NT2/D1 (cell line): Measurements from ENCODE around the gene FBP2.

Experiments used
- DNase-seq: peaks from one replicate; pipeline ENCODE4 v3.0.0-alpha.2; 2011; ENCODE audit warnings: low read depth, low spot score
- H3K27me3 ChIP-seq: 2 replicates; pipeline ENCODE4 v1.6.0; 2011; ENCODE audit warnings: mild to moderate bottlenecking; ENCODE audit not compliant: insufficient read length, insufficient read depth
- H3K36me3 ChIP-seq: 2 replicates; pipeline ENCODE4 v1.6.1; 2011; ENCODE audit warnings: mild to moderate bottlenecking, low read length, mixed read lengths; ENCODE audit not compliant: insufficient read depth, insufficient read length
- H3K4me1 ChIP-seq: 2 replicates; pipeline ENCODE4 v1.5.1; 2011; ENCODE audit not compliant: insufficient read depth, insufficient read length
- H3K4me3 ChIP-seq: 2 replicates; pipeline ENCODE4 v1.5.1; 2011; ENCODE audit warnings: low read depth; ENCODE audit not compliant: insufficient read length
- H3K9ac ChIP-seq: 2 replicates; pipeline ENCODE4 v1.6.0; 2011; ENCODE audit warnings: low read depth; ENCODE audit not compliant: insufficient read length
- H3K9me3 ChIP-seq: 2 replicates; pipeline ENCODE4 v1.5.1; 2011; ENCODE audit warnings: mild to moderate bottlenecking, low read length; ENCODE audit not compliant: insufficient read depth
- SUZ12 ChIP-seq: IDR thresholded peaks from 2 replicates; pipeline ENCODE4 v1.6.1; 2011; ENCODE audit not compliant: insufficient read length, insufficient read depth; ENCODE audit errors: extremely low read depth
- YY1 ChIP-seq: IDR thresholded peaks from 2 replicates; pipeline ENCODE4 v1.6.1; 2011; ENCODE audit not compliant: insufficient read length, insufficient read depth
- ZNF274 ChIP-seq: IDR thresholded peaks from 2 replicates; pipeline ENCODE4 v1.6.1; 2011; ENCODE audit warnings: mild to moderate bottlenecking, low read depth, low read length

FBP2 gene

GRCh38 chr9:94538908-94539307 is 54.7 kb downstream of the FBP2 start:
- no peak for DNase-seq
- Histone ChIP-seq H3K36me3 (no peaks in the 10 kb centered on the region), H3K9me3 (no peaks in the 10 kb centered on the region), H3K27me3 (no peaks in the 10 kb centered on the region), H3K4me1 (no peaks in the 10 kb centered on the region), H3K9ac (no peak overlapping the region), H3K4me3 (no peak overlapping the region)
- TF ChIP-seq YY1 (no peak), ZNF274 (no peak), SUZ12 (no peak)

- no peak for DNase-seq
- H3K27me3 ChIP-seq, result no peaks in the 10 kb centered on the region
- H3K9me3 ChIP-seq, result no peaks in the 10 kb centered on the region
- TF ChIP-seq SUZ12, result no peak
- no peak for TF ChIP-seq ZNF274
- no peak overlapping the region for H3K4me3 ChIP-seq
- no peaks in the 10 kb centered on the region for H3K36me3 ChIP-seq
- no peak overlapping the region for H3K9ac ChIP-seq
- H3K4me1 ChIP-seq, result no peaks in the 10 kb centered on the region
Measured at GRCh38 chr9:94534901-94535300, 58.7 kb downstream of the FBP2 start.

GRCh38 chr9:94533601-94534000 is 60.0 kb downstream of the FBP2 start:
- H3K36me3 ChIP-seq, result no peaks in the 10 kb centered on the region
- no peaks in the 10 kb centered on the region for H3K4me1 ChIP-seq
- DNase-seq, result no peak
- no peaks in the 10 kb centered on the region for H3K27me3 ChIP-seq
- TF ChIP-seq SUZ12, result no peak
- TF ChIP-seq YY1, result no peak
- TF ChIP-seq ZNF274, result no peak
- no peak overlapping the region for H3K4me3 ChIP-seq
- H3K9ac ChIP-seq, result no peak overlapping the region
- H3K9me3 ChIP-seq, result no peaks in the 10 kb centered on the region

- TF ChIP-seq YY1 (no peak), ZNF274 (no peak), SUZ12 (no peak)
- DNase-seq, result no peak
- H3K27me3 ChIP-seq, result no peaks in the 10 kb centered on the region
Measured at GRCh38 chr9:94533155-94533554, 60.5 kb downstream of the FBP2 start.

GRCh38 chr9:94528886-94529285 is 64.7 kb downstream of the FBP2 start:
- no peak overlapping the region for H3K9ac ChIP-seq
- H3K36me3 ChIP-seq, result no peaks in the 10 kb centered on the region
- H3K9me3 ChIP-seq, result no peaks in the 10 kb centered on the region
- no peak overlapping the region for H3K4me3 ChIP-seq
- no peak for DNase-seq
- no peak for TF ChIP-seq ZNF274
- TF ChIP-seq SUZ12, result no peak
- no peak for TF ChIP-seq YY1
- H3K4me1 ChIP-seq, result no peaks in the 10 kb centered on the region
- no peaks in the 10 kb centered on the region for H3K27me3 ChIP-seq

More at GRCh38 chr9:94533155-94533554, 60.5 kb downstream of the FBP2 start:
- Histone ChIP-seq H3K36me3 (no peaks in the 10 kb centered on the region), H3K4me1 (no peaks in the 10 kb centered on the region), H3K9ac (no peak overlapping the region), H3K9me3 (no peaks in the 10 kb centered on the region), H3K4me3 (no peak overlapping the region)

- Histone ChIP-seq H3K27me3 (no peaks in the 10 kb centered on the region), H3K36me3 (no peaks in the 10 kb centered on the region), H3K9ac (no peak overlapping the region), H3K4me1 (no peaks in the 10 kb centered on the region), H3K4me3 (no peak overlapping the region), H3K9me3 (no peaks in the 10 kb centered on the region)
- no peak for DNase-seq
- no peak for TF ChIP-seq YY1
- TF ChIP-seq ZNF274, result no peak
- no peak for TF ChIP-seq SUZ12
Measured at GRCh38 chr9:94526951-94527350, 66.7 kb downstream of the FBP2 start.

- Histone ChIP-seq H3K4me1 (no peaks in the 10 kb centered on the region), H3K27me3 (no peaks in the 10 kb centered on the region), H3K9me3 (no peaks in the 10 kb centered on the region), H3K36me3 (no peaks in the 10 kb centered on the region), H3K9ac (no peak overlapping the region), H3K4me3 (no peak overlapping the region)
- TF ChIP-seq SUZ12 (no peak), YY1 (no peak), ZNF274 (no peak)
- no peak for DNase-seq
Measured at GRCh38 chr9:94526271-94526670, 67.4 kb downstream of the FBP2 start.

GRCh38 chr9:94525396-94526035 is 68.1 kb downstream of the FBP2 start:
- no peak for TF ChIP-seq SUZ12
- Histone ChIP-seq H3K9me3 (no peaks in the 10 kb centered on the region), H3K4me3 (no peak overlapping the region), H3K9ac (no peak overlapping the region), H3K36me3 (no peaks in the 10 kb centered on the region), H3K27me3 (no peaks in the 10 kb centered on the region), H3K4me1 (no peaks in the 10 kb centered on the region)
- no peak for DNase-seq
